GM21576 (cell line): ENCODE data around the gene LRRIQ1.
"Not testable (repeated sequence)": the region's sequence is repeated elsewhere in the genome, so short reads cannot be mapped to it uniquely, and the experiment has no call there.

Experiments used
- ATAC-seq: cut with Tn5 transposase; IDR thresholded peaks from one replicate; pipeline ENCODE4 v1.9.1; 2021; ENCODE audit warnings: mild to moderate bottlenecking, moderate library complexity; ENCODE audit not compliant: unreplicated experiment

LRRIQ1 gene

DNA sequence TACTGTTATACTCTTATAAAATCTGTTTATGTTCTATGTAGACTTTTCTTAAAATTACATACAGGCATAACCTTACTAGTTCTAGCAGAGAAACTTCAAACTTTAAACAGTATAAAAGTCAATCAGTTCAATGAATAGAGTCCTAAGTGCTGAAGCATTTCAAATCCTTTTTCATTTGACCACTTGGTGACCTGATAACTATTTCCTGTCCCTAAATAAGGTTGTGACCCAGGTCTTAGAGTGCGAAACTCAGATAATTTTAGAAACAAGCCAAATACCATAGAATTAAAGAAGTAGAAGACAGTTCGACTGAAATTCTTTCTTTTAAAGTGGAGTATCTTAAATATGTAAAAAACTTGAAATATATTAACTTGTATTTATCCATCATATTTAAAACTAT lies 147.7 kb downstream of the LRRIQ1 start:
- ATAC-seq: no peak

DNA sequence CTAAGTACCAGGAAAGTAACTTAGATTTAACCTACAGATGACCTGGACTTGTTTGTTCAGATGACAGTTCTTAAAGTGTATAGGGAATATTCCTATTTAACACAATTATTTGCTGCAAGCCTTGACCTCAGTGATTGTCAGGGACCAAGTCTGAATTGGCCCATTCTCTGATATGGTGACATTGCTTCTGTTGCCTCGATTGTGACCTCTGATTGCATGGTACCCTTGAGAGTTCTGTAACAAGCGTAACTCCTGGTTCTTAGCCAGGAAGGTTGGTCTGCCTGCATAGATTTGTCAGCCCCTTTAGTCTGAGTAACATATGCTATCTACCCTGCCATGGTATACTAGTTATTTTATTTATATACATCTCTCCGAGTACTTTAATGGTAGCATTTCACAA lies 150.1 kb downstream of the LRRIQ1 start:
- ATAC-seq: no peak

GRCh38 chr12:85188619-85189018 lies 152.5 kb downstream of the LRRIQ1 start:
- no peak for ATAC-seq

DNA sequence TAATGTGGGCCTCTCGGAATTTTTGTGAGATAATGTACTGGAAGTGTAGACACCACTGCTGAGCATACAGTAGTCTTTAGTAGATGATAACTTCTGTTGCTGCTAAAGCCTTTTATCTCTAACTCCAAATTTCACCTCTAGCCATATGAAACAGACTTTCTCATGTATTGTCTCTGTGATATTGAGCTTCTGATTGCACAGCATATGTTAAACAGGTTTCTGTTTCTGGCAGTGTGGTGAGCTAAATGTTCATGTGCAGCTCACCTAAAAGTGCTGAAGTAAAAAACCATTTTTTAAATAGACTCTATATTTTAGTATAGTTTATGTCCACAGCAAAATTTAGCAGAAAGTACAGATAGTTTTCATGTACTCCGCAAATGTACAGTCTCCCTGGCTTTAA lies 154.6 kb downstream of the LRRIQ1 start:
- no peak for ATAC-seq

DNA sequence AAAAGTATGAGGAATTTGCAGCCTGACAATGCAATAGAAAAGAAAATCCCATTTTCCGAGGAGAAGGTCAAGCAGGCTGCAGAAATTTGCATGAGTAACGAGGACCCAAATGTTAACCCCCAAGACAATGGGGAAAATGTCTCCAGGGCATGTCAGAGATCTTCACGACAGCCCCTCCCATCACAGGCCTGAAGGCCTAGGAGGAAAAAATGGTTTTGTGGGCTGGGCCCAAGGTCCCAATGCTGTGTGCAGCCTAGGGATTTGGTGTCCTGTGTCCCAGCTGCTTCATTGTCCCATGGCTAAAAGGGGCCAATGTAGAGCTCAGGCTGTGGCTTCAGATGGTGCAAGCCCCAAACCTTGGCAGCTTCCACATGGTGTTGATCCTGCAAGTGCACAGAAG lies 167.7 kb downstream of the LRRIQ1 start:
- not testable (repeated sequence) for ATAC-seq

DNA sequence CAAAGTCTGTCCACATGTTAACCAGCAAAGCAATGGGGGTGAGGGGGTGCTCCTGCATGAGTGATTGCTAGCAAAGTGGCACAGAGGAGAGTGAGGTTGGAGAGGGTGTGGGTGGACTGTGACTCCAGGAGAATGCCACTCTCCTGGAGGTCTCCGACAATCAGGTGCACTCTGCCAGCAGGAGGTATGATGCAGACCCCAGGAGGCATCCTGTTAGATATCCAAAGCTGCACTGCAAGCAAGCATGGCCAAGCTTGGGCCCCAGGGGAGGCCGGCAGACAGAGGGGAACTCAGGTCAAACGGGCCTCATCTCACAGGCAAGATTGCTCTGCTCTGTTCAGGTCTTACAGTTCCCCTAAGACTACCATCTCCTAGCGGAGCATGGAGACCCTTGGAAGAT lies 170.4 kb downstream of the LRRIQ1 start:
- no peak for ATAC-seq

- ATAC-seq: not testable (repeated sequence)
Measured at GRCh38 chr12:85224339-85224738, 188.2 kb downstream of the LRRIQ1 start.

DNA sequence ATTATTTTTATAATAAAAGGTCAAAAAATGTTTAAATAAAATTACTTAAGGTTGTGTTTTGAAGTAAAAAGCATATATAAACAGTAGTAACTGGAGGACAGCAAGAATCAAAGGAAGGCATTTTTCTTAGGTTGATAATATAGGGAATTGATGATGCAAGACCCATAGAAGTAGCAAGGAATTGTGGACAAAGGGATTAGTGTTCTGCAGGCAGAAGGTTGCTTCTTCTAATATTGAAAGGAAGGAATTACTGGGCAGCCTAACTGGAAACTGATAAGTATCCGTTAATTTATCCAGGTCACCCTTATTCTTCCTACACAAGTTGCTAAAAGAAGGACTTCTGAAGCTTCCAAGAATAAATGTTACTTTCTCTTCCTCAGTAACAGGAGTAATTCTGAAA lies 189.3 kb downstream of the LRRIQ1 start:
- ATAC-seq: no peak

DNA sequence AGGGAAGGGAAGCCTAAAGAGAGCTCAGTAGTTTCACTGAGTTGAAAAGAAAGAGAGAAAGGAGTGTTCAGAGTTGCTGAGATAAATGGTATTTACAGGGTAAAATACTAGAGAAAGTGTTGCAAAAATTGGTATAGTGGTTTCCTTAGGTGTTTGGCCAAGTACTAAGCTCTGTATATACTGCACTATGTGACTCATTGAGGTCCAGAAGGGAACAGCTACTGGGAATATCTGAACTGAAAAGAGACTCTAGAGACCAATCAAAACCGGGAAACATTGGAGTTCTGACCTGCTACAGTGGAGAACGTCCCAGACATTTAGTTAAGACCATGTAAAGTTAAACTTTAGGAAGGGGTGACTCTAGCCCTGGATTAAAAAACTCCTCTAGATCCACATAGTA lies 201.2 kb downstream of the LRRIQ1 start:
- ATAC-seq: no peak

DNA sequence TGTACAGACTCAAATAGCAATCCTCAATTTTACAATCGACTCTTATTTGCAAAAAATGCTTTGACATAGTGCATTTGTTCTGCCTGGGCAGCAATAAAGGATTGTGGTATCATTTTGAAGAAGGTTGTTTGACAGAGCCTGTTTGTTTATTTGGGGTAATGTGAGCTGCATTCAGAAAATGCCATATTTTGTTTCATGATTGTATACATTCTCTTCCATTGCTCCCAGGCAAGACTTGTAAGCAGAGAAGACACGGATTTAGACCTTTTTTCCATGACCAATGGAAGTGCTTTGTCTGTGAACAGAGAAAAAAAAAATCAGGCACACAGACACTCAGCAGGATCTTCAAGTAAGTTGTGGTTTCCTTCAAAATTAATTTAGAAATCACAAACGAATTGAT lies 208.4 kb downstream of the LRRIQ1 start:
- ATAC-seq: no peak

- ATAC-seq: no peak
Measured at GRCh38 chr12:85253853-85254252, 217.7 kb downstream of the LRRIQ1 start.

DNA sequence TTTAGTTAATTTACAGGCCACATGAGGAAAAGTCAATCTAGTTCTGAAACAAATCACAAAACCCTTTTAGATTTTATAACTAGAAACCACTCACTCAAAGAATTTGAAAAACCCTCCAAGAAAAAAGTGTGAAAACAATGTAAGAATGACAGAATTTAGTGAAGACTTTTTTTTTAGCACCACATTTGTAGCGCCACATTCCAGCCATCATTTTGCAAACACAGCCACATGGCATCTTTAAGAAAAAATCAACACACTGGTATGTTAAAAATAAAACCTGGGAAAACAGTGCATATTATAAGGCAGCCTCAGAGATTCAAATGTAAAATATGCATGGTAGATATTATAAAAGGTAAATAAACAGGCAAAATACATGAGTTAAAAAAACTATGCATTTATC lies 221.5 kb downstream of the LRRIQ1 start:
- no peak for ATAC-seq

- no peak for ATAC-seq
Measured at GRCh38 chr12:85260447-85260846, 224.3 kb downstream of the LRRIQ1 start.

GRCh38 chr12:85260896-85261295 lies 224.7 kb downstream of the LRRIQ1 start:
- no peak for ATAC-seq

GRCh38 chr12:85266356-85266755 lies 230.2 kb downstream of the LRRIQ1 start:
- ATAC-seq: no peak

DNA sequence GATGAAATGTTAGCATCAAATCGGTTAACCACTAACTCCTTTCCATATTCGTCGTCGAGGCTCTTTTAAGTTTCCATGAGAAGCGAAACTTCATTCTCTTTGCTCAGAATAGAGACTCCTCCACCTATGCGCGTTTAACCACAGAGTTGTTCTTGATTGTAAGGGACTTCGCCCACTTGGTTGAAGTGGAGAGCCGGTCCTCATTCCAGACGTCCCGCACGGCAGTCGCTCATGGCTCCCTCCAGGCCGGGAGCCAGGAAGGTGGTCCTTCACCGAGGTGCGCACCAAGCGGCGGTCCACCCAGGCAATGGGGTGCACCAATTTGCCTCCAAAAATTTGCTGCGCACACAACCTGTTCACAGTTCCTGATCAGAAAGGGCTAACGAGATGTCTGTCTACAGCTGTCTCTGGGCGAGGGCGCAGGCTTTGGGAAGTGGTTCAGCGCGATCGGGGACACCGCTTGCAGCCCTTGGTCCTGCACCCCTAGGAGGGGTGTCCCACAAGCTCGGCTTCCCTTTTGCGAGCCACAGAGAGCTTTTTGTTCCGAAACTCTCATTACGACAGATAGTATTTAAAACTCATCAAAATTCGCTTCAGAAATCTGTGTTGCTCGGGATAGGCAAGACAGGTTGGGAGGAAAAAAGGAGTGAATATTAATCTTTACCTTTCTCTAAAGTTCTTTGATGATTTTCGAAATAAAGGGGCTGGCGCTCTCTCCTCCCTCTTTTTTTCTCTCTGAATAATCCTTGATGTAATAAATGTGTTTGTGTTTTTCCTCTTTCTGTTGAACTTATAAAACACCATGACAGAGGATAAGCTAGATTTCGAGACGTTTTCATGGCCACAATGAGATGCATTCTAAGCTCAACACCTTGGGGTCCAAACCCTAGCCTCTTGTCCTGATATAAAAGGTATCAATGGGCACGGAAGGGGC lies 237.5 kb downstream of the LRRIQ1 start:
- peak; percentile 70 for ATAC-seq

- ATAC-seq: no peak
Measured at GRCh38 chr12:85274315-85274651, 238.1 kb downstream of the LRRIQ1 start.

DNA sequence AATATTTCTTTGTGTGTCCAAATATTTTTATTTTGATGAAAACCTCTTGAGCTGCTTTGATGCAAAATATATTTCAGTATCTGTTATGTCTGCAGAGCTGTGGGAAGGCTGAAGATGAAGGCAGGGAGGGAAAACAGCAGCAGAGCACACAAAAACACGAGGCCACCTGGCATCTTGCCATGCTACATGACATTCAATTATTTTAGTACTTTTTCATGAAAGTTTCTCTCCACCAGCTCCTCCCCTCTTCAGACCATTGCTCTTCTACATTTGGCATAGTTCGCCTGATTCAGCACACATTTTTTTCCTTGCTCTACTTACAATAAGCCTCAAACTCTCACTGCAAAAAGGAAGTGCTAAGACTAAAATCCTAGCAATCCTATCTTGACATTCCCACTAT lies 239.2 kb downstream of the LRRIQ1 start:
- ATAC-seq: no peak

DNA sequence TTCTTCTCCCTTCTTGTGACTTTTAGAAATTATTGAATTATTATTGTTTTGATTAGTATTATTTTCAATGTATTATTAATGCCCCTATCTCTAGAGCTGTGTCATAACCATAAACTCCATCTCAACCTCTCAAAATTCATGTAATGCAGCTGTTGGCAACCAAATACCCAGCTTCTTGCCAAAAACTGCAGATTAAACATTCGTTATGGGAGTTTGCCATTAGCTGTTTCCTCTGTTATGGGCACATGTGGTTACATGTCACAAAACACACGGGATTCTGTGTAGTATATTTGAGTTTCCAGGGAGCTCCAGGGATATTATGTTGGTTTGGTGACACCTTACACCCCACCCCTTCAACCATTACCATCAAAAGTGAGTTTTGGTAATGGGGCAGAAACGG lies 241.0 kb downstream of the LRRIQ1 start:
- no peak for ATAC-seq

GRCh38 chr12:85277900-85278597 lies 241.9 kb downstream of the LRRIQ1 start:
- ATAC-seq: no peak

DNA sequence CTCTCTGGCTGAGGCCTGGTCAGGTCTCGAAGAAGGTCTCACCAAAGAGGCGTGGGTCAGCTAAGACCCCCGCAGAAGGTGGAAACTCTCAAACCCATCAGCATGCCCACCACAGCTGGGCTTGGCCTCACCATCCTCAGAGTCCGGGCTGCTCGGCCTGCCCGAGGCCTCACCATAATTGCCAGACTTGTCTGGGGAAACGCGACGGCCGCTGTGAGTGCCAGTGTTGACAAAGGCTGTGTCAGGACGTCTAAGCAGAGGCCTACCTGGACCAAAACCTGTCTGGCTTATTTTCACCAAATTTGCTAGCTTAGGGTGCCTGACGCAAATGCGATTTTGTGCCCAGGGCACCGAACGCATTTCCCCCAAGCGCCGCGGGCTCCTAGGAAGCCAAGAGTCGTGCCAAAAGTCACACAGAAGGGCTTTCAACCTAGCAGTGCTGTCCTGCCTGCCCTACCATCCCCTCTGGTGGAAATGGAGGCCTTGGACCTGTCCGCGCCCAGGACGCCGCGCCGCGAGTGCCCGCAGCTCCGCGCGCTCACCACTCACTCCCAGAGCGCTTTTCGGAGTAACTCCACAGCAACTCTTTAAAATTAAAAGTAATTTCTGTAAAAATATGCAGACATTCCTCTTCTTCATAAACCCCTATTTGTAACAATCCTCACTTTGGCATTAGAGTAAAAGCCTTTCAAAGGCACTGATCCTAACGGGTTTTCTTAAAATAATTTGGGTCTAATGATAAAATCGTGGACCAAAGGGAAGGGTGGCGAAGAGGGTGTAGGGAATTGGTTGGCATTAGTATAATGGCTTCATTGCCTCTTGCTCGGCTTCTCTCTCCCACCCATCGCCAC lies 242.7 kb downstream of the LRRIQ1 start:
- ATAC-seq: no peak
